Measurements from ENCODE around the gene SLC25A29. TPM values are rescaled to one million over a fixed set of nuclear protein-coding genes. Genes with fewer than 3 reads are reported as not detected.
"Not testable (repeated sequence)": the region's sequence is repeated elsewhere in the genome, so short reads cannot be mapped to it uniquely, and the experiment has no call there.

The SLC25A29 gene
- total RNA-seq, 2 donors from 2014 or later, result 24.7 to 34.0 TPM

GRCh38 chr14:100309028-100309737 is 2.9 kb upstream of the SLC25A29 start:
- no peaks in the 10 kb centered on the region for H3K9me3 ChIP-seq
- H3K27me3 ChIP-seq, result no peaks in the 10 kb centered on the region
- no peak overlapping the region for H3K4me3 ChIP-seq
- TF ChIP-seq CTCF (IDR thresholded peaks at IDR 0.05), result no peak
- H3K27ac ChIP-seq, result peak overlapping the region; percentile 29 to 94
- no peak for DNase-seq (ENCODE audit: low spot score)
- peaks cover 0 to 46% of the 10 kb centered on the region in 2 donors for H3K4me1 ChIP-seq
- H3K36me3 ChIP-seq, result no peaks in the 10 kb centered on the region

DNA sequence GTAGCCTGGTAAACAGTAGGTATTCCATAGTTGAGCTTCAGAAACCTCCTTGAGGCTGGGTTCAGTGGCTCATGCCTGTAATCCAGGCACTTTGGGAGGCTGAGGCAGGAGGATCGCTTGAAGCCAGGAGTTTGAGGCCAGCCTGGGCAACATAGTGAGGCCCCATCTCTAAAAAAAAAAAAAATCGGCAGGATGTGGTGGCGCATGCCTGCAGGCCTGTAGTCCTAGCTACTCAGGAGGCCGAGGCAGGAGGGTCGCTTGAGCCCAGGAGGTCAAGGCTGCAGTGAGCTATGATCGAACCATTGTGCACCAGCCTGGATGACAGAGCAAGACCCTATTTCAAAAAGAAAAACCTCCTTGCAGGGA is 2.2 kb upstream of the SLC25A29 start:
- peaks cover 0 to 47% of the 10 kb centered on the region in 2 donors for H3K4me1 ChIP-seq
- not testable (repeated sequence) for H3K4me3 ChIP-seq; H3K27me3 ChIP-seq; H3K9me3 ChIP-seq; DNase-seq (ENCODE audit: low spot score); H3K36me3 ChIP-seq
- H3K27ac ChIP-seq, result peak overlapping the region; percentile 29 to 94

- no peak for TF ChIP-seq CTCF (IDR thresholded peaks at IDR 0.05)
- H3K27ac ChIP-seq, result peak overlapping the region; percentile 80 to 94
Observed at GRCh38 chr14:100307766-100308426, 1.7 kb upstream of the SLC25A29 start.

GRCh38 chr14:100306998-100307765 is 938 bp upstream of the SLC25A29 start:
- Histone ChIP-seq H3K4me1 (peaks cover 0 to 45% of the 10 kb centered on the region in 2 donors), H3K27ac (peak overlapping the region; percentile 80 to 94), H3K4me3 (peak overlapping the region; percentile 54 to 97), H3K27me3 (no peaks in the 10 kb centered on the region), H3K36me3 (no peaks in the 10 kb centered on the region), H3K9me3 (no peaks in the 10 kb centered on the region)
- no peak for DNase-seq (ENCODE audit: low spot score)
- no peak for TF ChIP-seq CTCF (IDR thresholded peaks at IDR 0.05)

More at GRCh38 chr14:100307766-100308426, 1.7 kb upstream of the SLC25A29 start:
- Histone ChIP-seq H3K36me3 (no peaks in the 10 kb centered on the region), H3K4me1 (peaks cover 0 to 47% of the 10 kb centered on the region in 2 donors), H3K27me3 (no peaks in the 10 kb centered on the region), H3K4me3 (peak overlapping the region in 1 of 2 donors; percentile 97), H3K9me3 (no peaks in the 10 kb centered on the region)
- DNase-seq (ENCODE audit: low spot score), result no peak

DNA sequence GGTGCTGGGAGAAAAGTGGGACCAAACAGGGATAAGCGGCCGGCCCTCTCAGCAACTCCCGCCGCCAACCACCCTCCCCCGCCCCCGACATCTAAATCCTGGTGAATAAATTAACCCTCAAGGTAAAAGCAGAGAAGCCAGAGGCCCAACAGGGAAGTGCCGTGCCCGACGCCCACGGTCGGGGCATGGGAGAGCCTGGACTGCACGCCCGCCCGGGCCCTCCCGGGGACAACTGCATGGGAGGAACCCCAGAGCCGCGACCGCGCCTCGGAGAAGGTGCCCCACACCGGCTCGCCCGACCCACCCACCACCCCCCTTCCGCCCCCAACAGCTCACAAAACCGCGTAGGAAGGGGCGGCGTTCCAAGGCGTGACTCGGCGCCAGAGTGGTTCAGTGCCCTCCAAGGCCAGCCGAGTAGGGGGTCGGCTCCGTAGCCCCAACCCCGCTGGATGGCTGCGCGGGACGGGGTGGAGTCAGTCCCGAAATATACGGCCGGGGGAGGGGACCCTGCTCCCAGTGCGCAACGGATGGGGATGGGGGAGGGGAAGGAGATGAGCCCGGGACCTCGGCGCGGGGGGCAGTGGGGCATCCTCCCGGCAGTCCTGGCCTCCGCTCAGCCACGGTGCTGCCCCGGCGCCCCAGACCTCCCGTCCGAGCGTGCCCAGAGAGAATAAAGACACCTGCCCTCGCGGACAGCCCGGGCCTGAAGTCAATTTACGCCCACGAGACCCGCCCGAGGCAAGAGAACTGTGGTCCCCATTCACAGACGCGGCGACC is 732 bp downstream of the SLC25A29 start:
- Histone ChIP-seq H3K27ac (peak overlapping the region; percentile 80 to 94), H3K27me3 (no peaks in the 10 kb centered on the region), H3K36me3 (no peaks in the 10 kb centered on the region), H3K4me1 (peaks cover 0 to 42% of the 10 kb centered on the region in 2 donors), H3K9me3 (no peaks in the 10 kb centered on the region), H3K4me3 (peak overlapping the region; percentile 54 to 97)
- no peak for TF ChIP-seq CTCF (IDR thresholded peaks at IDR 0.05)
- no peak for DNase-seq (ENCODE audit: low spot score)

Measured in right atrium auricular region (tissue), 2 donors.